ENCODE data around the gene ZFAND3. TPM values are rescaled to one million over a fixed set of nuclear protein-coding genes. Genes with fewer than 3 reads are reported as not detected.

The ZFAND3 gene
- total and polyA plus RNA-seq, 2 of the 4 experiments (the other 2 are of a cell fraction), result 10.9 to 26.7 TPM

- H3K9me3 ChIP-seq (ENCODE audit: control insufficient read depth, insufficient read depth, low read length), result no peaks in the 10 kb centered on the region
- H3K4me3 ChIP-seq (ENCODE audit: insufficient read depth, low read depth, low read length), result peak overlapping the region; percentile 47
- peaks cover 45% of the 10 kb centered on the region for H4K20me1 ChIP-seq (ENCODE audit: insufficient read depth, low read length)
- H2AFZ ChIP-seq (replicated peaks; ENCODE audit: low read length, poor library complexity), result peak overlapping the region; percentile 68
- peak overlapping the region; percentile 21 for H2AK9ac ChIP-seq (replicated peaks; ENCODE audit: low read depth, low read length, poor library complexity)
- H4K91ac ChIP-seq (ENCODE audit: insufficient read depth, low read depth, low read length), result peak overlapping the region; percentile 27; the same call in 1 of the 2 replicates
- ChIA-PET POLR2A (ENCODE audit: unreplicated experiment) (interaction anchor here (0.6 to 0.8 kb wide), 3 partner anchors 26 to 214 kb away, joined by 3 to 5 read pairs (median 4); no protein-coding TSS in a partner anchor), CTCF (interaction anchor here (0.9 to 1.9 kb wide), 3 partner anchors 7 to 674 kb away, joined by 3 to 5 read pairs (median 3); no protein-coding TSS in a partner anchor)
- H2BK20ac ChIP-seq (ENCODE audit: low read depth, low read length), result no peak overlapping the region
- peak overlapping the region; percentile 85 for H3K14ac ChIP-seq (replicated peaks; ENCODE audit: low read depth, low read length)
- BruUV-seq (replicated peaks), result no TSS peak
- TF ChIP-seq MAFK (IDR thresholded peaks at IDR 0.05; ENCODE audit: low read depth, low read length), result no peak
- TF ChIP-seq CEBPB (IDR thresholded peaks at IDR 0.05; ENCODE audit: low read depth, low read length), result peak; percentile 92
- peak; percentile 45; the same call in 1 of the 2 replicates for TF ChIP-seq MAZ (IDR thresholded peaks at IDR 0.05; ENCODE audit: borderline replicate concordance, low read depth, low read length)
- no peak for TF ChIP-seq SMC3 (IDR thresholded peaks at IDR 0.05; ENCODE audit: low read depth, low read length)
- no peak overlapping the region for H2AK5ac ChIP-seq (ENCODE audit: low read depth, low read length)
- peaks cover 6 to 45% of the 10 kb centered on the region in 2 experiments; a peak in 3 of 4 replicates for H3K79me1 ChIP-seq (ENCODE audit: low read depth in 1 of 2, low read length in 2 of 2)
- WGBS, 2 experiments (ENCODE audit: extremely low coverage in 2 of 2, insufficient read length in 1 of 2), result no CpG with 5 or more reads among the region's 71 CpGs
- peak; percentile 7 for ATAC-seq (ENCODE audit: low read depth)
- peak overlapping the region; percentile 25; the same call in 1 of the 2 replicates for H4K5ac ChIP-seq (ENCODE audit: low read depth, low read length)
- DNase-seq, result peak; percentile 65
- H3K9me1 ChIP-seq (ENCODE audit: insufficient read depth, low read length), result peaks cover 19% of the 10 kb centered on the region
- peak overlapping the region; percentile 56 for H2BK5ac ChIP-seq (ENCODE audit: low read depth, low read length, poor library complexity, severe bottlenecking)
- peak overlapping the region; percentile 93 for H3K56ac ChIP-seq (ENCODE audit: extremely low read depth, insufficient read depth, low read length)
- H2BK15ac ChIP-seq (ENCODE audit: low read depth, low read length), result no peak overlapping the region
- in situ Hi-C loops (cut with MboI; ENCODE audit: low sequenced_read_pairs), result no loop called here
- peak overlapping the region; percentile 51 for H3K18ac ChIP-seq (ENCODE audit: low read depth, low read length)
- H3K27me3 ChIP-seq (ENCODE audit: control insufficient read depth, insufficient read depth, low read length), result no peaks in the 10 kb centered on the region
- H3K9ac ChIP-seq (ENCODE audit: low read depth, low read length), result peak overlapping the region; percentile 70
- H2BK120ac ChIP-seq (ENCODE audit: low read depth, low read length), result peak overlapping the region; percentile 25; the same call in 1 of the 2 replicates
- H3K23ac ChIP-seq (ENCODE audit: low read depth, low read length), result peak overlapping the region; percentile 85; the same call in 1 of the 2 replicates
- H3K4me2 ChIP-seq (ENCODE audit: low read depth, low read length), result peak overlapping the region; percentile 97
- H3K36me3 ChIP-seq (ENCODE audit: control insufficient read depth, insufficient read depth, low read length), result no peaks in the 10 kb centered on the region; the same call in 1 of the 2 replicates
- peak overlapping the region in 1 of 2 experiments; percentile 54; a peak in 2 of 4 replicates for H4K8ac ChIP-seq (ENCODE audit: low read depth in 2 of 2, low read length in 2 of 2)
- peaks cover 9% of the 10 kb centered on the region; the same call in 1 of the 2 replicates for H3K4me1 ChIP-seq (ENCODE audit: control insufficient read depth, insufficient read depth, low read length)
- intact Hi-C loops (cut with micrococcal nuclease), result loop anchor here (2.0 kb wide), 1 partner anchor 115 kb away; no protein-coding TSS in a partner anchor
- peak overlapping the region; percentile 94 for H3K27ac ChIP-seq (ENCODE audit: insufficient read depth, low read length)
- dilution Hi-C loops (cut with HindIII; ENCODE audit: low sequenced_read_pairs, unreplicated experiment), result no loop called here
- H3K4ac ChIP-seq (ENCODE audit: low read depth, low read length), result peak overlapping the region; percentile 47; the same call in 1 of the 2 replicates
Measured at GRCh38 chr6:37819802-37820717, 533 bp downstream of the ZFAND3 start.

Measured in IMR-90 (cell line).